SK-N-SH treated with all-trans-retinoic acid at 6 μM for 48 hours (cell line): ENCODE results near the gene AEN.

Source experiments
- ATAC-seq: fragments of 200-7000 bp; cut with Tn5 transposase; 3 replicates; pipeline ENCODE4 v1.9.1; 2020; ENCODE audit warnings: mild to moderate bottlenecking, moderate library complexity
- ARNTL ChIP-seq: fragments of 450-650 bp; formaldehyde crosslinking; IDR thresholded peaks from 2 replicates; pipeline ENCODE4 v1.5.0; 2020; ENCODE audit warnings: low read depth, mild to moderate bottlenecking, moderate library complexity, borderline replicate concordance
- BACH2 ChIP-seq: fragments of 250-450 bp; sonication (Bioruptor Pico); IDR thresholded peaks from 2 replicates; pipeline ENCODE4 v1.9.0; 2021; ENCODE audit warnings: mild to moderate bottlenecking, borderline replicate concordance
- CREB5 ChIP-seq: fragments of 250-450 bp; sonication (Bioruptor Pico); IDR thresholded peaks from 2 replicates; pipeline ENCODE4 v1.5.1; 2020; ENCODE audit warnings: low read depth, mild to moderate bottlenecking, moderate library complexity
- CSRNP3 ChIP-seq: fragments of 250-450 bp; sonication (Bioruptor Pico); IDR thresholded peaks from 2 replicates; pipeline ENCODE4 v1.5.1; 2021; ENCODE audit warnings: mild to moderate bottlenecking, moderate library complexity
- ESRRG ChIP-seq: fragments of 250-450 bp; sonication (Bioruptor Pico); IDR thresholded peaks from 2 replicates; pipeline ENCODE4 v1.6.1; 2021; ENCODE audit warnings: mild to moderate bottlenecking
- GLIS3 ChIP-seq: fragments of 250-450 bp; sonication (Bioruptor Pico); IDR thresholded peaks from 2 replicates; pipeline ENCODE4 v1.5.0; 2020; ENCODE audit warnings: mild to moderate bottlenecking, moderate library complexity
- ISL1 ChIP-seq: fragments of 250-450 bp; sonication (Bioruptor Pico); IDR thresholded peaks from 2 replicates; pipeline ENCODE4 v2.1.2; 2022; ENCODE audit warnings: mild to moderate bottlenecking, moderate library complexity
- PATZ1 ChIP-seq: fragments of 250-450 bp; sonication (Bioruptor Pico); IDR thresholded peaks from 2 replicates; pipeline ENCODE4 v1.8.0; 2020; ENCODE audit warnings: mild to moderate bottlenecking, moderate library complexity, borderline replicate concordance
- PPARA ChIP-seq: fragments of 250-450 bp; sonication (Bioruptor Pico); IDR thresholded peaks from 2 replicates; pipeline ENCODE4 v1.5.0; 2020; ENCODE audit warnings: mild to moderate bottlenecking, borderline replicate concordance
- SNAI2 ChIP-seq: fragments of 250-450 bp; sonication (Bioruptor Pico); IDR thresholded peaks from 2 replicates; pipeline ENCODE4 v1.5.0; 2020; ENCODE audit warnings: mild to moderate bottlenecking, moderate library complexity
- TOX ChIP-seq: fragments of 250-450 bp; sonication (Bioruptor Pico); IDR thresholded peaks from 2 replicates; pipeline ENCODE4 v1.8.0; 2021; ENCODE audit warnings: mild to moderate bottlenecking, moderate library complexity, borderline replicate concordance
- TSHZ2 ChIP-seq: fragments of 250-450 bp; sonication (Bioruptor Pico); IDR thresholded peaks from 2 replicates; pipeline ENCODE4 v1.5.0; 2020; ENCODE audit warnings: mild to moderate bottlenecking, moderate library complexity
- ZFP30 ChIP-seq: fragments of 450-650 bp; formaldehyde crosslinking; IDR thresholded peaks from 2 replicates; pipeline ENCODE4 v1.5.0; 2022; ENCODE audit warnings: mild to moderate bottlenecking, moderate library complexity
- ZNF565 ChIP-seq: fragments of 450-650 bp; formaldehyde crosslinking; conservative IDR thresholded peaks from 2 replicates; pipeline ENCODE4 v1.5.0; 2020; ENCODE audit warnings: low read depth, mild to moderate bottlenecking, moderate library complexity
- ZNF70 ChIP-seq: fragments of 450-650 bp; formaldehyde crosslinking; IDR thresholded peaks from 2 replicates; pipeline ENCODE4 v1.5.0; 2020; ENCODE audit warnings: mild to moderate bottlenecking, moderate library complexity

Gene AEN

GRCh38 chr15:88628018-88628654 is 7.0 kb downstream of the AEN start:
- no peak for ATAC-seq
- no peak for TF ChIP-seq PATZ1
- TF ChIP-seq SNAI2 (CRISPR knock-in tag), result no peak
- TF ChIP-seq CSRNP3, result no peak
- no peak for TF ChIP-seq TOX (CRISPR knock-in tag)
- no peak for TF ChIP-seq ZFP30 (CRISPR knock-in tag)
- no peak for TF ChIP-seq CREB5 (CRISPR knock-in tag)
- TF ChIP-seq ZNF70 (CRISPR knock-in tag), result no peak
- TF ChIP-seq ZNF565 (CRISPR knock-in tag), result no peak
- TF ChIP-seq BACH2 (CRISPR knock-in tag), result no peak
- TF ChIP-seq ISL1 (CRISPR knock-in tag), result no peak
- TF ChIP-seq TSHZ2, result no peak
- no peak for TF ChIP-seq ESRRG
- no peak for TF ChIP-seq GLIS3

GRCh38 chr15:88629071-88629470 is 7.9 kb downstream of the AEN start:
- no peak for TF ChIP-seq SNAI2 (CRISPR knock-in tag)
- TF ChIP-seq TOX (CRISPR knock-in tag), result no peak
- no peak for TF ChIP-seq PPARA (CRISPR knock-in tag)
- no peak for TF ChIP-seq TSHZ2
- no peak for TF ChIP-seq CREB5 (CRISPR knock-in tag)
- TF ChIP-seq PATZ1, result no peak
- TF ChIP-seq ARNTL (CRISPR knock-in tag), result no peak
- no peak for TF ChIP-seq BACH2 (CRISPR knock-in tag)
- no peak for ATAC-seq
